Measurements from ENCODE around the gene SGK2.

Gene SGK2

DNA sequence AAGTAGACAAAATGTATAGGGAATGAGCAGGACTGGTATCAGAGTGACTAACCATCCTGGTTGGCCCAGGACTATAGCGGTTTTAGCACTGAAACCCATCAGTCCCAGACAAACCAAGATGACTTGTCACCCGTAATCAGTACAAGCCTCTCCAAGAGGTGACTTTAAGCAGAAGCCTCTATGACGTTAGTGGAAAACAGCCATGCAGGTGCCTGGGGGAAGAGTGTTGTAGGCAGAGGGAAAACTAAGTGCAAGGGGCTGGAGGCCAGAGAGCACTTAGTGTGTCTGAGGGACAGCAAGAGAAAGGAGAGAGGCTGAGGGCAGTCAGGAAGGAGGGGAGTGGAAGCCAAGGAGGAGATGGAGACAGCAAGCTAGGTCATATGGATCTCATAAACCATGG, 2.1 kb downstream of the SGK2 start:
- ChIA-PET POLR2A (interaction anchor here (0.8 kb wide), 1 partner anchor 131 kb away, joined by 3 read pairs; no protein-coding TSS in a partner anchor), CTCF (interaction anchor here (1.5 kb wide), 1 partner anchor 22 kb away, joined by 4 read pairs; no protein-coding TSS in a partner anchor)

DNA sequence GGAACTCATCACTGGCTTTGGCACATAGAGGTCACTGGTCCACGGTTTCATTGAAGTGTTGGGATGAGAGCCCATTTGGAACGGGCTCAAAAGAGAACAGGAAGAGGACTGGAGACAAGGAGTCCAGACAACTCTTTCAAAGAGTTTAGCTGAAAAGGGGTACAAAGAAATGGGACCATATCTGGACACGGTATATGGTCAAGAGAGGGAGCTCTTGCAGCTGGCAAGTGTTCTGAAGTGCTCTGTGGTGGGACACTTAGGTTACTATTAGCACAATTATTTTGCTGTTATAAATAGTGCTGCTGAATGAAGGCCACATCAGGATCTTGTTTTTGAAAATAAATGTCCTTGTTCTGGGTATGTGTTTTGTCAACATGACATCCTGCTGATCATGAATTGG, 4.6 kb downstream of the SGK2 start:
- Histone ChIP-seq H3K4me3 (ENCODE audit: low read depth, low read length) (no peak overlapping the region), H3K27ac (ENCODE audit: extremely low read depth, low read depth, low read length) (no peak overlapping the region), H3K36me3 (ENCODE audit: control insufficient read depth in 2 of 2, insufficient read depth in 1 of 2, low read length in 2 of 2) (no peaks in the 10 kb centered on the region), H3K4me1 (ENCODE audit: control insufficient read depth, insufficient read depth, low read length) (no peaks in the 10 kb centered on the region), H3K9me3 (ENCODE audit: control insufficient read depth, insufficient read depth, low read depth, low read length) (no peaks in the 10 kb centered on the region)
- CTCF ChIA-PET, result interaction anchor here (0.6 to 0.7 kb wide), 2 partner anchors 108 to 188 kb away, joined by 3 read pairs; no protein-coding TSS in a partner anchor
- POLR2A ChIA-PET, result no interaction called here
- TF ChIP-seq ZNF175 (tag by site-specific recombination; IDR thresholded peaks at IDR 0.05) (no peak), ZNF701 (tag by site-specific recombination; IDR thresholded peaks at IDR 0.05) (no peak), ZNF621 (tag by site-specific recombination; IDR thresholded peaks at IDR 0.05) (no peak), SP2 (tag by site-specific recombination; IDR thresholded peaks at IDR 0.05) (no peak), MZF1 (tag by site-specific recombination; IDR thresholded peaks at IDR 0.05; ENCODE audit: borderline replicate concordance) (no peak), ZNF660 (tag by site-specific recombination; IDR thresholded peaks at IDR 0.05) (no peak), ZNF791 (tag by site-specific recombination; IDR thresholded peaks at IDR 0.05) (no peak), GFI1B (tag by site-specific recombination; IDR thresholded peaks at IDR 0.05) (no peak), YY2 (tag by site-specific recombination; IDR thresholded peaks at IDR 0.05) (no peak), ZNF223 (tag by site-specific recombination; IDR thresholded peaks at IDR 0.05) (no peak), GLIS1 (tag by site-specific recombination; IDR thresholded peaks at IDR 0.05) (no peak)
- TF ChIP-seq, protein P1, sequence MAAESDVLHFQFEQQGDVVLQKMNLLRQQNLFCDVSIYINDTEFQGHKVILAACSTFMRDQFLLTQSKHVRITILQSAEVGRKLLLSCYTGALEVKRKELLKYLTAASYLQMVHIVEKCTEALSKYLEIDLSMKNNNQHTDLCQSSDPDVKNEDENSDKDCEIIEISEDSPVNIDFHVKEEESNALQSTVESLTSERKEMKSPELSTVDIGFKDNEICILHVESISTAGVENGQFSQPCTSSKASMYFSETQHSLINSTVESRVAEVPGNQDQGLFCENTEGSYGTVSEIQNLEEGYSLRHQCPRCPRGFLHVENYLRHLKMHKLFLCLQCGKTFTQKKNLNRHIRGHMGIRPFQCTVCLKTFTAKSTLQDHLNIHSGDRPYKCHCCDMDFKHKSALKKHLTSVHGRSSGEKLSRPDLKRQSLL (tag by site-specific recombination; IDR thresholded peaks at IDR 0.05), result no peak
- TF ChIP-seq, protein P2, sequence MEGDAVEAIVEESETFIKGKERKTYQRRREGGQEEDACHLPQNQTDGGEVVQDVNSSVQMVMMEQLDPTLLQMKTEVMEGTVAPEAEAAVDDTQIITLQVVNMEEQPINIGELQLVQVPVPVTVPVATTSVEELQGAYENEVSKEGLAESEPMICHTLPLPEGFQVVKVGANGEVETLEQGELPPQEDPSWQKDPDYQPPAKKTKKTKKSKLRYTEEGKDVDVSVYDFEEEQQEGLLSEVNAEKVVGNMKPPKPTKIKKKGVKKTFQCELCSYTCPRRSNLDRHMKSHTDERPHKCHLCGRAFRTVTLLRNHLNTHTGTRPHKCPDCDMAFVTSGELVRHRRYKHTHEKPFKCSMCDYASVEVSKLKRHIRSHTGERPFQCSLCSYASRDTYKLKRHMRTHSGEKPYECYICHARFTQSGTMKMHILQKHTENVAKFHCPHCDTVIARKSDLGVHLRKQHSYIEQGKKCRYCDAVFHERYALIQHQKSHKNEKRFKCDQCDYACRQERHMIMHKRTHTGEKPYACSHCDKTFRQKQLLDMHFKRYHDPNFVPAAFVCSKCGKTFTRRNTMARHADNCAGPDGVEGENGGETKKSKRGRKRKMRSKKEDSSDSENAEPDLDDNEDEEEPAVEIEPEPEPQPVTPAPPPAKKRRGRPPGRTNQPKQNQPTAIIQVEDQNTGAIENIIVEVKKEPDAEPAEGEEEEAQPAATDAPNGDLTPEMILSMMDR (tag by site-specific recombination; IDR thresholded peaks at IDR 0.05), result no peak

More for the DNA sequence above, 2.1 kb downstream of the SGK2 start:
- no peak for TF ChIP-seq ZNF133 (tag by site-specific recombination; IDR thresholded peaks at IDR 0.05)
- TF ChIP-seq TCF7L2 (IDR thresholded peaks at IDR 0.05; ENCODE audit: borderline replicate concordance, low read depth, low read length), result no peak
- TF ChIP-seq ZFP3 (tag by site-specific recombination; IDR thresholded peaks at IDR 0.05; ENCODE audit: low read depth), result no peak
- no peak for TF ChIP-seq HOXA7 (CRISPR knock-in tag; IDR thresholded peaks at IDR 0.05; ENCODE audit: borderline replicate concordance)
- no peak for TF ChIP-seq ZIC2 (tag by site-specific recombination; IDR thresholded peaks at IDR 0.05)
- no peak for TF ChIP-seq SETDB1 (IDR thresholded peaks at IDR 0.05; ENCODE audit: insufficient read length, low read length)
- TF ChIP-seq ZNF239 (tag by site-specific recombination; IDR thresholded peaks at IDR 0.05), result no peak
- no peak for TF ChIP-seq ZNF701 (tag by site-specific recombination; IDR thresholded peaks at IDR 0.05)
- TF ChIP-seq, protein P3, sequence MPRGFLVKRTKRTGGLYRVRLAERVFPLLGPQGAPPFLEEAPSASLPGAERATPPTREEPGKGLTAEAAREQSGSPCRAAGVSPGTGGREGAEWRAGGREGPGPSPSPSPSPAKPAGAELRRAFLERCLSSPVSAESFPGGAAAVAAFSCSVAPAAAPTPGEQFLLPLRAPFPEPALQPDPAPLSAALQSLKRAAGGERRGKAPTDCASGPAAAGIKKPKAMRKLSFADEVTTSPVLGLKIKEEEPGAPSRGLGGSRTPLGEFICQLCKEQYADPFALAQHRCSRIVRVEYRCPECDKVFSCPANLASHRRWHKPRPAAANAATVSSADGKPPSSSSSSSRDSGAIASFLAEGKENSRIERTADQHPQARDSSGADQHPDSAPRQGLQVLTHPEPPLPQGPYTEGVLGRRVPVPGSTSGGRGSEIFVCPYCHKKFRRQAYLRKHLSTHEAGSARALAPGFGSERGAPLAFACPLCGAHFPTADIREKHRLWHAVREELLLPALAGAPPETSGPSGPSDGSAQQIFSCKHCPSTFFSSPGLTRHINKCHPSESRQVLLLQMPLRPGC (tag by site-specific recombination; IDR thresholded peaks at IDR 0.05), result no peak
- TF ChIP-seq, protein P4, sequence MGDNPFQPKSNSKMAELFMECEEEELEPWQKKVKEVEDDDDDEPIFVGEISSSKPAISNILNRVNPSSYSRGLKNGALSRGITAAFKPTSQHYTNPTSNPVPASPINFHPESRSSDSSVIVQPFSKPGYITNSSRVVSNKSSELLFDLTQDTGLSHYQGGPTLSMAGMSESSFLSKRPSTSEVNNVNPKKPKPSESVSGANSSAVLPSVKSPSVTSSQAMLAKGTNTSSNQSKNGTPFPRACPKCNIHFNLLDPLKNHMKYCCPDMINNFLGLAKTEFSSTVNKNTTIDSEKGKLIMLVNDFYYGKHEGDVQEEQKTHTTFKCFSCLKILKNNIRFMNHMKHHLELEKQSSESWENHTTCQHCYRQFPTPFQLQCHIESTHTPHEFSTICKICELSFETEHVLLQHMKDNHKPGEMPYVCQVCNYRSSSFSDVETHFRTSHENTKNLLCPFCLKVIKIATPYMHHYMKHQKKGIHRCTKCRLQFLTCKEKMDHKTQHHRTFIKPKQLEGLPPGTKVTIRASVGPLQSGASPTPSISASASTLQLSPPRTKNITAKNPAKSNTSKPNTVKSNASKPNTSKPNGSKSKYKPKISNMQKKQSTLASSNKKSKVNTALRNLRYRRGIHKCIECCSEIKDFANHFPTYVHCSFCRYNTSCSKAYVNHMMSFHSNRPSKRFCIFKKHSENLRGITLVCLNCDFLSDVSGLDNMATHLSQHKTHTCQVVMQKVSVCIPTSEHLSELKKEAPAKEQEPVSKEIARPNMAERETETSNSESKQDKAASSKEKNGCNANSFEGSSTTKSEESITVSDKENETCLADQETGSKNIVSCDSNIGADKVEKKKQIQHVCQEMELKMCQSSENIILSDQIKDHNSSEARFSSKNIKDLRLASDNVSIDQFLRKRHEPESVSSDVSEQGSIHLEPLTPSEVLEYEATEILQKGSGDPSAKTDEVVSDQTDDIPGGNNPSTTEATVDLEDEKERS (tag by site-specific recombination; IDR thresholded peaks at IDR 0.05), result no peak
- no peak for TF ChIP-seq ZNF292 (tag by site-specific recombination; IDR thresholded peaks at IDR 0.05; ENCODE audit: borderline replicate concordance, low read depth)
- TF ChIP-seq MZF1 (tag by site-specific recombination; IDR thresholded peaks at IDR 0.05; ENCODE audit: borderline replicate concordance), result no peak
- TF ChIP-seq, protein P5, sequence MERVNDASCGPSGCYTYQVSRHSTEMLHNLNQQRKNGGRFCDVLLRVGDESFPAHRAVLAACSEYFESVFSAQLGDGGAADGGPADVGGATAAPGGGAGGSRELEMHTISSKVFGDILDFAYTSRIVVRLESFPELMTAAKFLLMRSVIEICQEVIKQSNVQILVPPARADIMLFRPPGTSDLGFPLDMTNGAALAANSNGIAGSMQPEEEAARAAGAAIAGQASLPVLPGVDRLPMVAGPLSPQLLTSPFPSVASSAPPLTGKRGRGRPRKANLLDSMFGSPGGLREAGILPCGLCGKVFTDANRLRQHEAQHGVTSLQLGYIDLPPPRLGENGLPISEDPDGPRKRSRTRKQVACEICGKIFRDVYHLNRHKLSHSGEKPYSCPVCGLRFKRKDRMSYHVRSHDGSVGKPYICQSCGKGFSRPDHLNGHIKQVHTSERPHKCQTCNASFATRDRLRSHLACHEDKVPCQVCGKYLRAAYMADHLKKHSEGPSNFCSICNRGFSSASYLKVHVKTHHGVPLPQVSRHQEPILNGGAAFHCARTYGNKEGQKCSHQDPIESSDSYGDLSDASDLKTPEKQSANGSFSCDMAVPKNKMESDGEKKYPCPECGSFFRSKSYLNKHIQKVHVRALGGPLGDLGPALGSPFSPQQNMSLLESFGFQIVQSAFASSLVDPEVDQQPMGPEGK (tag by site-specific recombination; IDR thresholded peaks at IDR 0.05), result no peak
- TF ChIP-seq PRDM1 (tag by site-specific recombination; IDR thresholded peaks at IDR 0.05), result no peak
- TF ChIP-seq ZSCAN30 (tag by site-specific recombination; IDR thresholded peaks at IDR 0.05), result no peak
- TF ChIP-seq ZNF157 (tag by site-specific recombination; IDR thresholded peaks at IDR 0.05), result no peak
- TF ChIP-seq, protein P6, sequence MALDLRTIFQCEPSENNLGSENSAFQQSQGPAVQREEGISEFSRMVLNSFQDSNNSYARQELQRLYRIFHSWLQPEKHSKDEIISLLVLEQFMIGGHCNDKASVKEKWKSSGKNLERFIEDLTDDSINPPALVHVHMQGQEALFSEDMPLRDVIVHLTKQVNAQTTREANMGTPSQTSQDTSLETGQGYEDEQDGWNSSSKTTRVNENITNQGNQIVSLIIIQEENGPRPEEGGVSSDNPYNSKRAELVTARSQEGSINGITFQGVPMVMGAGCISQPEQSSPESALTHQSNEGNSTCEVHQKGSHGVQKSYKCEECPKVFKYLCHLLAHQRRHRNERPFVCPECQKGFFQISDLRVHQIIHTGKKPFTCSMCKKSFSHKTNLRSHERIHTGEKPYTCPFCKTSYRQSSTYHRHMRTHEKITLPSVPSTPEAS (tag by site-specific recombination; IDR thresholded peaks at IDR 0.05), result no peak
- no peaks in the 10 kb centered on the region for H3K4me1 ChIP-seq (ENCODE audit: control insufficient read depth, insufficient read depth, low read length)
- no peaks in the 10 kb centered on the region for H3K9me3 ChIP-seq (ENCODE audit: control insufficient read depth, insufficient read depth, low read depth, low read length)
- H3K27ac ChIP-seq (ENCODE audit: extremely low read depth, low read depth, low read length), result no peak overlapping the region
- no peaks in the 10 kb centered on the region for H3K36me3 ChIP-seq (ENCODE audit: control insufficient read depth in 2 of 2, insufficient read depth in 1 of 2, low read length in 2 of 2)
- H3K4me3 ChIP-seq (ENCODE audit: low read depth, low read length), result no peak overlapping the region

All from HEK293 (cell line).